Trophoblast cell (in vitro differentiated cells and primary cell): ENCODE measurements around the gene DLX3.

ENCODE experiments used
- DNase-seq, 2 donors: peaks; one replicate each; pipeline ENCODE4 v3.0.0-alpha.2; 2016
- H2AFZ ChIP-seq: 2 replicates; pipeline ENCODE4 v1.6.1; 2013; ENCODE audit warnings: low read length, moderate library complexity, mild to moderate bottlenecking; ENCODE audit not compliant: insufficient read depth, poor library complexity
- H2AK5ac ChIP-seq: 2 replicates; pipeline ENCODE4 v1.6.1; 2013; ENCODE audit warnings: mild to moderate bottlenecking, low read length
- H2BK120ac ChIP-seq: 2 replicates; pipeline ENCODE4 v1.6.1; 2013; ENCODE audit warnings: low read length, mild to moderate bottlenecking, moderate library complexity; ENCODE audit not compliant: insufficient read depth, poor library complexity
- H2BK12ac ChIP-seq: 2 replicates; pipeline ENCODE4 v1.6.1; 2013; ENCODE audit warnings: mild to moderate bottlenecking, low read length, moderate library complexity
- H2BK5ac ChIP-seq: 2 replicates; pipeline ENCODE4 v1.6.1; 2013; ENCODE audit warnings: low read length, low read depth, moderate library complexity, mild to moderate bottlenecking; ENCODE audit not compliant: poor library complexity
- H3K14ac ChIP-seq: 2 replicates; pipeline ENCODE4 v1.6.1; 2013; ENCODE audit warnings: mild to moderate bottlenecking, low read length
- H3K18ac ChIP-seq: 2 replicates; pipeline ENCODE4 v1.6.1; 2013; ENCODE audit warnings: mild to moderate bottlenecking, low read length
- H3K23ac ChIP-seq: 2 replicates; pipeline ENCODE4 v1.6.1; 2013; ENCODE audit warnings: low read length
- H3K27ac ChIP-seq: 2 replicates; pipeline ENCODE4 v1.5.1; 2013; ENCODE audit warnings: low read depth, mild to moderate bottlenecking, inconsistent platforms, low read length, moderate library complexity
- H3K27me3 ChIP-seq: 2 replicates; pipeline ENCODE4 v1.6.1; 2013; ENCODE audit warnings: inconsistent platforms, mild to moderate bottlenecking, low read length, moderate library complexity; ENCODE audit not compliant: insufficient read depth
- H3K36me3 ChIP-seq, 2 experiments: 1 replicate in 1 of 2; 2 replicates in 1 of 2; pipeline ENCODE4 v1.6.1; 2013; ENCODE audit warnings: low read length in 2 of 2, mild to moderate bottlenecking in 2 of 2, moderate library complexity in 1 of 2; ENCODE audit not compliant: insufficient read depth in 2 of 2, control insufficient read depth in 1 of 2
- H3K4ac ChIP-seq: 2 replicates; pipeline ENCODE4 v1.6.1; 2013; ENCODE audit warnings: low read depth, mild to moderate bottlenecking, low read length, moderate library complexity
- H3K4me1 ChIP-seq, 2 experiments: 1 replicate in 1 of 2; 2 replicates in 1 of 2; pipeline ENCODE4 v1.6.1; 2013; ENCODE audit warnings: low read length in 2 of 2, mild to moderate bottlenecking in 2 of 2, moderate library complexity in 1 of 2; ENCODE audit not compliant: insufficient read depth in 2 of 2, control insufficient read depth in 1 of 2
- H3K4me2 ChIP-seq: 2 replicates; pipeline ENCODE4 v1.6.1; 2013; ENCODE audit warnings: inconsistent platforms, mild to moderate bottlenecking, low read length, moderate library complexity
- H3K4me3 ChIP-seq: 2 replicates; pipeline ENCODE4 v1.5.1; 2013; ENCODE audit warnings: mild to moderate bottlenecking, low read depth, low read length, inconsistent platforms
- H3K79me1 ChIP-seq: one replicate; pipeline ENCODE4 v1.6.1; 2013; ENCODE audit warnings: low read length
- H3K79me2 ChIP-seq: 2 replicates; pipeline ENCODE4 v1.6.1; 2013; ENCODE audit warnings: low read length, mild to moderate bottlenecking; ENCODE audit not compliant: control insufficient read depth, insufficient read depth, poor library complexity
- H3K9ac ChIP-seq: 2 replicates; pipeline ENCODE4 v1.6.1; 2013; ENCODE audit warnings: mild to moderate bottlenecking, low read length
- H3K9me3 ChIP-seq: 2 replicates; pipeline ENCODE4 v1.6.1; 2013; ENCODE audit warnings: low read depth, mild to moderate bottlenecking, control low read depth, inconsistent platforms, low read length; ENCODE audit not compliant: insufficient read depth
- H4K12ac ChIP-seq: 2 replicates; pipeline ENCODE4 v1.6.1; 2013; ENCODE audit warnings: low read depth, mild to moderate bottlenecking, low read length, moderate library complexity
- H4K8ac ChIP-seq: 2 replicates; pipeline ENCODE4 v1.6.1; 2013; ENCODE audit warnings: low read depth, mild to moderate bottlenecking, low read length, moderate library complexity
- H4K91ac ChIP-seq: one replicate; pipeline ENCODE4 v1.6.1; 2013; ENCODE audit warnings: low read depth, mild to moderate bottlenecking, low read length, moderate library complexity
- WGBS: extraction: QIAGEN DNeasy Blood & Tissue Kit; methylation state at CpG from one replicate; pipeline ENCODE4 v1.1.7; 2013; ENCODE audit warnings: missing lambda C conversion rate; ENCODE audit not compliant: insufficient read length, insufficient coverage; ENCODE audit errors: extremely low coverage; 5-methylcytosine and 5-hydroxymethylcytosine counted together

Gene DLX3

DNA sequence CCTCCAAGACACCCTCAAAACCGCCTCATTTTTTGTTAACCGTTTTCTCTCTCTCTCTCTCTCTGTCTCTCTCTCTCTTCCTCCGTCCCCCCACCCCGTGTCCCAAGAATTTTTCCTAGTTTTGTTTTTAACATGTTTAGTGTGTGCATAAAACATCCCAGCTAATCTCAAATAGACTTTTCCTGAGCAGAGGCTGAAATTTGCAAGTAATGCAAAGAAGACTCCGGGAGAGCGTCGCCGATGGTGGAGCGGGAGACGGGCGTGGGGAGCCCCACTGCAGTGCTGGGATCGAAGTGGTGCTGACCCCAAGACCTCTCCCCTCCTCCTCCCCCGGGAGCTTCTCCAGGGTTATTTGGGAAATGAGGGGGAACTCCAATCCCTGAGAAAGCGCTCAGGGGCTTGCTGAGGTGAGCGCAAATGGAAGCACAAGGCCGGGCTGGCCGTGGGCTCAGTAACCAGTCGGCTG, 30.7 kb downstream of the DLX3 start:
- DNase-seq: no peak
- no peak overlapping the region for H2AK5ac ChIP-seq
- H3K4me3 ChIP-seq: no peak overlapping the region
- no peak overlapping the region for H4K8ac ChIP-seq
- no CpG with 5 or more reads among the region's 18 CpGs for WGBS
- no peak overlapping the region for H2BK12ac ChIP-seq
- H3K36me3 ChIP-seq: no peaks in the 10 kb centered on the region
- H3K23ac ChIP-seq: no peak overlapping the region
- no peak overlapping the region for H3K27ac ChIP-seq
- H3K4me1 ChIP-seq: peaks cover 16 to 19% of the 10 kb centered on the region in 2 experiments
- no peak overlapping the region for H4K12ac ChIP-seq
- no peak overlapping the region for H3K9ac ChIP-seq
- no peak overlapping the region for H2BK120ac ChIP-seq
- H3K9me3 ChIP-seq: peaks cover 5% of the 10 kb centered on the region
- peaks cover 9% of the 10 kb centered on the region for H3K79me1 ChIP-seq
- H3K27me3 ChIP-seq: peaks cover 55% of the 10 kb centered on the region
- H2BK5ac ChIP-seq: no peak overlapping the region
- H3K18ac ChIP-seq: no peak overlapping the region
- H2AFZ ChIP-seq: no peak overlapping the region
- H3K4me2 ChIP-seq: peak overlapping the region; percentile 4
- H4K91ac ChIP-seq: no peak overlapping the region
- no peaks in the 10 kb centered on the region for H3K79me2 ChIP-seq
- H3K14ac ChIP-seq: no peak overlapping the region
- no peak overlapping the region for H3K4ac ChIP-seq

DNA sequence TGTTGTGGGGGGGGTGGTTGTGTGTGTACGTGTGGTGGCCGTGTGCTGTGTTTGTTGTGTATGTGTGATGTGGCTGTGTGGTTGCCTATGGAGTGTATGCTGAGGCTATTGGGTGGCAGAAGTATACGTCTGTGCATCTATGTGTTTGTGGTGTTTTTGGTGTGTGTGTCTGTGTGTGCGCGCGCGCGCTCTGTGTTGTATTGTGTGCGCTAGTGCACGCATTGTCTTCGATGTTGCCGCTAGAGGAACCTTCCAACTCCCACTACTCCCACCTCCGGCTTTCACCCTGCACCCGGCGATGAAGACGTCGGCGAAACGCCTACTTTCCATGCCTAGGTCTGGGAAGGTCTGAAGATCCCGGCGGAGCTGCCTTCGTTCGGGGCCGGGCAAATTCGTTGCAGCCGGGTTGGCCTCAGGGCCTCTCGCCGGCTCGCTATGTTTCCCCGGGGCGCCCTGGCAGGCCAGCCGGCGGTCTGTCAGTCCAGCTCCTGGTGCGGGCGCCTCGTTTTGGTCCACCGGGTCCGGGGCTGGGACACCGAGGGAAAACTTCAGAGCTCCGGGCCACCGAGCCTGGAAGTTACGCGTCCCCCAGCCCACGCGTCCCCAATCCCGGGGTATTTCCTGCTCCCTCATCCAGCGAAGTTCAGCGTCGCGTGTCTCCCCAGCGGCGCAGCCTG, 31.3 kb downstream of the DLX3 start:
- no peaks in the 10 kb centered on the region for H3K36me3 ChIP-seq
- H3K27ac ChIP-seq: no peak overlapping the region
- no peak overlapping the region for H2BK12ac ChIP-seq
- no peak overlapping the region for H3K4ac ChIP-seq
- H4K91ac ChIP-seq: no peak overlapping the region
- peak overlapping the region; percentile 4 for H3K4me2 ChIP-seq
- no CpG with 5 or more reads among the region's 52 CpGs for WGBS
- DNase-seq: peak; percentile 59 to 67
- H2AK5ac ChIP-seq: no peak overlapping the region
- peaks cover 6% of the 10 kb centered on the region for H3K79me1 ChIP-seq
- peaks cover 15 to 16% of the 10 kb centered on the region in 2 experiments for H3K4me1 ChIP-seq
- no peak overlapping the region for H2BK5ac ChIP-seq
- no peak overlapping the region for H2BK120ac ChIP-seq
- no peak overlapping the region for H2AFZ ChIP-seq
- H3K18ac ChIP-seq: no peak overlapping the region
- H4K12ac ChIP-seq: no peak overlapping the region
- no peak overlapping the region for H3K9ac ChIP-seq
- peaks cover 5% of the 10 kb centered on the region for H3K9me3 ChIP-seq
- H3K79me2 ChIP-seq: no peaks in the 10 kb centered on the region
- peaks cover 53% of the 10 kb centered on the region for H3K27me3 ChIP-seq
- H3K23ac ChIP-seq: no peak overlapping the region
- H3K14ac ChIP-seq: no peak overlapping the region
- no peak overlapping the region for H4K8ac ChIP-seq
- no peak overlapping the region for H3K4me3 ChIP-seq

DNA sequence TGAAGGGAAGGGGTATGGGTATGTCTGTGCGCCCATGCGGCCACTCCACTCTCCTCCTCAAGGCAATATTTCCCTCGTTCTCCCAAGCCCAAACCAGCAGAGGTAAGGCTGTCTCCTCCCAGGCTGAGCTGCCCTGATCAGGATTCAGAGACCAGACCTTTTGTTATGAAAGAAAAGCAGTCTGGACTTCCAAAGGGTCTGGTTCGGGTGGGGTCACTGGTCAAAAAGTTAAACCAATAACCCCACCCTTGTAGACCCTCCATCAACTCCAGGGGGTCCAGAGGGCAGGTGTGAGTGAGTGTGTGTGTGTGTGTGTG, 31.8 kb downstream of the DLX3 start:
- WGBS: no CpG with 5 or more reads among the region's 4 CpGs
- no peak overlapping the region for H3K14ac ChIP-seq
- no peak overlapping the region for H2AK5ac ChIP-seq
- peaks cover 53% of the 10 kb centered on the region for H3K27me3 ChIP-seq
- no peak overlapping the region for H3K4me2 ChIP-seq
- H3K79me1 ChIP-seq: peaks cover 1% of the 10 kb centered on the region
- H3K23ac ChIP-seq: no peak overlapping the region
- H2BK120ac ChIP-seq: no peak overlapping the region
- no peak overlapping the region for H3K4ac ChIP-seq
- no peak overlapping the region for H2BK12ac ChIP-seq
- no peak for DNase-seq
- H4K91ac ChIP-seq: no peak overlapping the region
- no peak overlapping the region for H3K27ac ChIP-seq
- no peak overlapping the region for H3K18ac ChIP-seq
- H3K9me3 ChIP-seq: peaks cover 5% of the 10 kb centered on the region
- H3K4me1 ChIP-seq: peaks cover 11 to 14% of the 10 kb centered on the region in 2 experiments
- no peak overlapping the region for H2BK5ac ChIP-seq
- H2AFZ ChIP-seq: no peak overlapping the region
- no peak overlapping the region for H4K12ac ChIP-seq
- no peak overlapping the region for H3K9ac ChIP-seq
- no peaks in the 10 kb centered on the region for H3K79me2 ChIP-seq
- no peak overlapping the region for H3K4me3 ChIP-seq
- no peak overlapping the region for H4K8ac ChIP-seq
- no peaks in the 10 kb centered on the region for H3K36me3 ChIP-seq

DNA sequence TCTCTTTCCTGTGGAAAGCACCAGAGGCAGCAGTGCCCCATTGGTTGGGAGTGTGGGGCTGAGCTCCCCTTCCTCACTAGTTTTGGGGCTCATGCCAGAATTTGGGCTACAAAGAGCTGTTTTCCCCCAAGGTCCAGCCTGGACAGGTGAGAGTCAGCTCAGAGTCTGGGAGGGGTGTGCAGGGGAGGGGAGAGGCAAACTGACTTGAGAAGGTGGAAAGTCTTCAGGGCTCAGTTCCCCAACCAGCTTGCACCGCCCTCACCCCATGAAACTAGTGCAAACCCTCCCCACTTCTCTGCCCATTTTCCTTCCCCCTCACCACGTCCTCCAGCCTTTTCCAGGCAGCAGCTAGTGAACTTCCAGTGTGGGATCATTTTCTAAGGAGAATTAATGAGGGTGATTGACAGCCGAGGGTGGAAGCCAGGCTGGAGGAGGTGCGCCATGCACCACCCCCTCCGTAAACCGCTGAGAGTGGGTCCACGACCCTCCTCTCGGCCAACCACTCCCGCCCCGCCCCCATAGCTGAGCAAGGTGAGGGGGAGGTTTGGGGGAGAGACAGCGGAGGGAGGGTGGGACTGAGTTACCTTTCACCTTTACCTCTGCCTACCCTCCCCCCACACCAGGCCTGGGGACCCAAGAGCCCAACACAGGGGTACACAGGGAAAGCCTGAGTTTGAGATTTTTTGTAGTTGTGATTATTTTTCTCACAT, 32.3 kb downstream of the DLX3 start:
- no peak overlapping the region for H3K14ac ChIP-seq
- H2AK5ac ChIP-seq: no peak overlapping the region
- H3K79me2 ChIP-seq: no peaks in the 10 kb centered on the region
- H3K4ac ChIP-seq: no peak overlapping the region
- H3K36me3 ChIP-seq: no peaks in the 10 kb centered on the region
- no peak overlapping the region for H4K91ac ChIP-seq
- H2BK12ac ChIP-seq: no peak overlapping the region
- no peak overlapping the region for H4K12ac ChIP-seq
- peaks cover 8 to 14% of the 10 kb centered on the region in 2 experiments for H3K4me1 ChIP-seq
- no CpG with 5 or more reads among the region's 11 CpGs for WGBS
- H4K8ac ChIP-seq: no peak overlapping the region
- H3K9me3 ChIP-seq: peaks cover 5% of the 10 kb centered on the region
- no peaks in the 10 kb centered on the region for H3K79me1 ChIP-seq
- no peak overlapping the region for H3K4me2 ChIP-seq
- peaks cover 53% of the 10 kb centered on the region for H3K27me3 ChIP-seq
- no peak overlapping the region for H3K18ac ChIP-seq
- no peak overlapping the region for H2BK120ac ChIP-seq
- no peak overlapping the region for H2BK5ac ChIP-seq
- H3K9ac ChIP-seq: no peak overlapping the region
- H3K4me3 ChIP-seq: no peak overlapping the region
- no peak for DNase-seq
- H3K27ac ChIP-seq: no peak overlapping the region
- no peak overlapping the region for H3K23ac ChIP-seq
- no peak overlapping the region for H2AFZ ChIP-seq
